Hematopoietic multipotent progenitor cell treated with erythropoietin and hydrocortisone succinate and interleukin-3 and kit ligand, for 8 days (in vitro differentiated cells): ENCODE results near the gene CYP19A1.

Experiments
- DNase-seq: peaks from one replicate; pipeline ENCODE4 v3.0.0-alpha.2; 2015

Gene CYP19A1

GRCh38 chr15:51322621-51323296 is 15.6 kb downstream of the CYP19A1 start:
- no peak for DNase-seq

- no peak for DNase-seq
Observed at GRCh38 chr15:51321316-51321715, 17.1 kb downstream of the CYP19A1 start.

- DNase-seq: no peak
Observed at GRCh38 chr15:51320843-51321242, 17.6 kb downstream of the CYP19A1 start.

- DNase-seq: no peak
Observed at GRCh38 chr15:51319539-51319938, 18.9 kb downstream of the CYP19A1 start.

GRCh38 chr15:51318382-51319150 is 19.8 kb downstream of the CYP19A1 start:
- DNase-seq: no peak

GRCh38 chr15:51316636-51317035 is 21.8 kb downstream of the CYP19A1 start:
- no peak for DNase-seq

- no peak for DNase-seq
Observed at GRCh38 chr15:51315726-51316125, 22.7 kb downstream of the CYP19A1 start.

- no peak for DNase-seq
Observed at GRCh38 chr15:51314391-51315337, 23.7 kb downstream of the CYP19A1 start.

- no peak for DNase-seq
Observed at GRCh38 chr15:51313644-51314280, 24.6 kb downstream of the CYP19A1 start.

- no peak for DNase-seq
Observed at GRCh38 chr15:51313074-51313393, 25.4 kb downstream of the CYP19A1 start.

GRCh38 chr15:51312166-51313073 is 26.0 kb downstream of the CYP19A1 start:
- DNase-seq: no peak

- no peak for DNase-seq
Observed at GRCh38 chr15:51311510-51311909, 26.9 kb downstream of the CYP19A1 start.

- DNase-seq: no peak
Observed at GRCh38 chr15:51310064-51310463, 28.3 kb downstream of the CYP19A1 start.

GRCh38 chr15:51307811-51308210 is 30.6 kb downstream of the CYP19A1 start:
- no peak for DNase-seq

- no peak for DNase-seq
Observed at GRCh38 chr15:51307325-51307724, 31.1 kb downstream of the CYP19A1 start.

GRCh38 chr15:51303462-51303980 is 34.9 kb downstream of the CYP19A1 start:
- no peak for DNase-seq

- DNase-seq: no peak
Observed at GRCh38 chr15:51302480-51302879, 35.9 kb downstream of the CYP19A1 start.

- DNase-seq: no peak
Observed at GRCh38 chr15:51299187-51300015, 39.0 kb downstream of the CYP19A1 start.

GRCh38 chr15:51298620-51299019 is 39.8 kb downstream of the CYP19A1 start:
- DNase-seq: no peak

GRCh38 chr15:51290720-51291119 is 47.7 kb downstream of the CYP19A1 start:
- DNase-seq: no peak

GRCh38 chr15:51289290-51289689 is 49.1 kb downstream of the CYP19A1 start:
- no peak for DNase-seq
